ENCODE measurements around the gene BCL2L12.
"Not testable (repeated sequence)": the region's sequence is repeated elsewhere in the genome, so short reads cannot be mapped to it uniquely, and the experiment has no call there.

The BCL2L12 gene

GRCh38 chr19:49633273-49633672 is 32.5 kb upstream of the BCL2L12 start:
- not testable (repeated sequence) for H3K4me1 ChIP-seq (ENCODE audit: control insufficient read depth, insufficient read depth, low read length); H3K27ac ChIP-seq (ENCODE audit: low read depth, low read length); H3K36me3 ChIP-seq (ENCODE audit: control insufficient read depth, insufficient read depth, low read length); H3K9me3 ChIP-seq (ENCODE audit: control insufficient read depth, insufficient read depth, low read length); H3K4me3 ChIP-seq (ENCODE audit: low read depth, low read length); H3K27me3 ChIP-seq (ENCODE audit: control insufficient read depth, insufficient read depth, low read length); H3K9ac ChIP-seq (ENCODE audit: low read depth, low read length)

GRCh38 chr19:49635530-49636232 is 30.1 kb upstream of the BCL2L12 start:
- Histone ChIP-seq H3K36me3 (ENCODE audit: control insufficient read depth, insufficient read depth, low read length) (no peaks in the 10 kb centered on the region), H3K4me3 (ENCODE audit: low read depth, low read length) (no peak overlapping the region), H3K27me3 (ENCODE audit: control insufficient read depth, insufficient read depth, low read length) (no peaks in the 10 kb centered on the region), H3K9me3 (ENCODE audit: control insufficient read depth, insufficient read depth, low read length) (no peaks in the 10 kb centered on the region), H3K27ac (ENCODE audit: low read depth, low read length) (peak overlapping the region; percentile 8), H3K4me1 (ENCODE audit: control insufficient read depth, insufficient read depth, low read length) (peaks cover 12% of the 10 kb centered on the region), H3K9ac (ENCODE audit: low read depth, low read length) (no peak overlapping the region)

- no peak overlapping the region for H3K9ac ChIP-seq (ENCODE audit: low read depth, low read length)
- H3K27ac ChIP-seq (ENCODE audit: low read depth, low read length), result no peak overlapping the region
Measured at GRCh38 chr19:49636233-49636932, 29.4 kb upstream of the BCL2L12 start.

GRCh38 chr19:49637821-49638738 is 27.7 kb upstream of the BCL2L12 start:
- Histone ChIP-seq H3K9ac (ENCODE audit: low read depth, low read length) (no peak overlapping the region), H3K9me3 (ENCODE audit: control insufficient read depth, insufficient read depth, low read length) (no peaks in the 10 kb centered on the region), H3K4me3 (ENCODE audit: low read depth, low read length) (peak overlapping the region; percentile 54), H3K27me3 (ENCODE audit: control insufficient read depth, insufficient read depth, low read length) (no peaks in the 10 kb centered on the region), H3K36me3 (ENCODE audit: control insufficient read depth, insufficient read depth, low read length) (no peaks in the 10 kb centered on the region), H3K27ac (ENCODE audit: low read depth, low read length) (peak overlapping the region; percentile 76), H3K4me1 (ENCODE audit: control insufficient read depth, insufficient read depth, low read length) (peaks cover 20% of the 10 kb centered on the region)

More at GRCh38 chr19:49636233-49636932, 29.4 kb upstream of the BCL2L12 start:
- H3K36me3 ChIP-seq (ENCODE audit: control insufficient read depth, insufficient read depth, low read length), result no peaks in the 10 kb centered on the region
- peaks cover 15% of the 10 kb centered on the region for H3K4me1 ChIP-seq (ENCODE audit: control insufficient read depth, insufficient read depth, low read length)
- no peaks in the 10 kb centered on the region for H3K9me3 ChIP-seq (ENCODE audit: control insufficient read depth, insufficient read depth, low read length)
- no peaks in the 10 kb centered on the region for H3K27me3 ChIP-seq (ENCODE audit: control insufficient read depth, insufficient read depth, low read length)
- H3K4me3 ChIP-seq (ENCODE audit: low read depth, low read length), result no peak overlapping the region

- H3K27ac ChIP-seq (ENCODE audit: low read depth, low read length), result no peak overlapping the region
- H3K9ac ChIP-seq (ENCODE audit: low read depth, low read length), result no peak overlapping the region
- no peaks in the 10 kb centered on the region for H3K36me3 ChIP-seq (ENCODE audit: control insufficient read depth, insufficient read depth, low read length)
- H3K4me3 ChIP-seq (ENCODE audit: low read depth, low read length), result peak overlapping the region; percentile 58
- peaks cover 26% of the 10 kb centered on the region for H3K4me1 ChIP-seq (ENCODE audit: control insufficient read depth, insufficient read depth, low read length)
- H3K27me3 ChIP-seq (ENCODE audit: control insufficient read depth, insufficient read depth, low read length), result no peaks in the 10 kb centered on the region
- H3K9me3 ChIP-seq (ENCODE audit: control insufficient read depth, insufficient read depth, low read length), result no peaks in the 10 kb centered on the region
Measured at GRCh38 chr19:49639401-49640112, 26.2 kb upstream of the BCL2L12 start.

- Histone ChIP-seq H3K9me3 (ENCODE audit: control insufficient read depth, insufficient read depth, low read length) (no peaks in the 10 kb centered on the region), H3K27me3 (ENCODE audit: control insufficient read depth, insufficient read depth, low read length) (no peaks in the 10 kb centered on the region), H3K27ac (ENCODE audit: low read depth, low read length) (peak within 1 kb of the TSS; percentile 100), H3K36me3 (ENCODE audit: control insufficient read depth, insufficient read depth, low read length) (peaks cover 6% of the 10 kb centered on the region; the same call in 1 of the 2 replicates), H3K9ac (ENCODE audit: low read depth, low read length) (peak within 1 kb of the TSS; percentile 90), H3K4me3 (ENCODE audit: low read depth, low read length) (peak within 1 kb of the TSS; percentile 93), H3K4me1 (ENCODE audit: control insufficient read depth, insufficient read depth, low read length) (peaks cover 26% of the 10 kb centered on the region)
Measured at GRCh38 chr19:49640113-49640898, 25.4 kb upstream of the BCL2L12 start, which contains the start of gene RRAS. Gene RRAS (minus strand): TSS chr19:49640143. CDS start chr19:49640098, 45 bp downstream.

GRCh38 chr19:49641688-49642491 is 23.8 kb upstream of the BCL2L12 start, which contains the start of gene SCAF1:
Gene SCAF1 (plus strand): TSS chr19:49642209. CDS start chr19:49645027, 2,818 bp downstream.
- H3K4me1 ChIP-seq (ENCODE audit: control insufficient read depth, insufficient read depth, low read length), result peaks cover 26% of the 10 kb centered on the region

GRCh38 chr19:49642492-49643035 is 23.2 kb upstream of the BCL2L12 start:
- Histone ChIP-seq H3K4me3 (ENCODE audit: low read depth, low read length) (peak overlapping the region; percentile 93), H3K27ac (ENCODE audit: low read depth, low read length) (peak overlapping the region; percentile 94), H3K9ac (ENCODE audit: low read depth, low read length) (peak overlapping the region; percentile 86), H3K4me1 (ENCODE audit: control insufficient read depth, insufficient read depth, low read length) (peaks cover 26% of the 10 kb centered on the region), H3K27me3 (ENCODE audit: control insufficient read depth, insufficient read depth, low read length) (no peaks in the 10 kb centered on the region), H3K36me3 (ENCODE audit: control insufficient read depth, insufficient read depth, low read length) (peaks cover 29% of the 10 kb centered on the region), H3K9me3 (ENCODE audit: control insufficient read depth, insufficient read depth, low read length) (no peaks in the 10 kb centered on the region)

More at GRCh38 chr19:49641688-49642491, 23.8 kb upstream of the BCL2L12 start, which contains the start of gene SCAF1:
- no peaks in the 10 kb centered on the region for H3K9me3 ChIP-seq (ENCODE audit: control insufficient read depth, insufficient read depth, low read length)
- H3K27me3 ChIP-seq (ENCODE audit: control insufficient read depth, insufficient read depth, low read length), result no peaks in the 10 kb centered on the region
- peaks cover 22% of the 10 kb centered on the region for H3K36me3 ChIP-seq (ENCODE audit: control insufficient read depth, insufficient read depth, low read length)
- H3K27ac ChIP-seq (ENCODE audit: low read depth, low read length), result peak within 1 kb of the TSS; percentile 100
- H3K9ac ChIP-seq (ENCODE audit: low read depth, low read length), result peak within 1 kb of the TSS; percentile 90
- peak within 1 kb of the TSS; percentile 93 for H3K4me3 ChIP-seq (ENCODE audit: low read depth, low read length)

- Histone ChIP-seq H3K27me3 (ENCODE audit: control insufficient read depth, insufficient read depth, low read length) (no peaks in the 10 kb centered on the region), H3K9ac (ENCODE audit: low read depth, low read length) (no peak overlapping the region), H3K4me1 (ENCODE audit: control insufficient read depth, insufficient read depth, low read length) (peaks cover 20% of the 10 kb centered on the region), H3K36me3 (ENCODE audit: control insufficient read depth, insufficient read depth, low read length) (peaks cover 34% of the 10 kb centered on the region), H3K27ac (ENCODE audit: low read depth, low read length) (no peak overlapping the region), H3K9me3 (ENCODE audit: control insufficient read depth, insufficient read depth, low read length) (no peaks in the 10 kb centered on the region), H3K4me3 (ENCODE audit: low read depth, low read length) (no peak overlapping the region)
Measured at GRCh38 chr19:49643466-49643865, 22.3 kb upstream of the BCL2L12 start.

All from HUES48 (cell line).